Fibroblast of lung (primary cell): Measurements from ENCODE around the gene FHOD3. TPM values are rescaled to one million over a fixed set of nuclear protein-coding genes. Genes with fewer than 3 reads are reported as not detected.

Source experiments
- DNase-seq, 2 donors: peaks; one replicate each; pipeline versions ENCODE4 v3.0.0 to v3.0.0-alpha.2; 2010; ENCODE audit warnings: low read depth in 2 of 2
- H2AFZ ChIP-seq: 2 replicates; pipeline ENCODE4 v1.5.1; 2012; ENCODE audit warnings: low read length, control low read depth, inconsistent platforms
- H3K27ac ChIP-seq: 2 replicates; pipeline ENCODE4 v1.5.1; 2011; ENCODE audit warnings: low read length, control low read depth; ENCODE audit not compliant: insufficient read depth
- H3K27me3 ChIP-seq: 2 replicates; pipeline ENCODE4 v1.5.1; 2011; ENCODE audit warnings: mild to moderate bottlenecking, low read length; ENCODE audit not compliant: control insufficient read depth, insufficient read depth
- H3K36me3 ChIP-seq: 2 replicates; pipeline ENCODE4 v1.5.1; 2011; ENCODE audit warnings: low read length; ENCODE audit not compliant: control insufficient read depth, insufficient read depth
- H3K4me1 ChIP-seq: 2 replicates; pipeline ENCODE4 v1.5.1; 2011; ENCODE audit warnings: low read length; ENCODE audit not compliant: control insufficient read depth, insufficient read depth; ENCODE audit errors: extremely low read depth
- H3K4me2 ChIP-seq: 2 replicates; pipeline ENCODE4 v1.5.1; 2011; ENCODE audit warnings: low read length, control low read depth; ENCODE audit not compliant: insufficient read depth; ENCODE audit errors: extremely low read depth
- H3K4me3 ChIP-seq, 4 experiments: fragments of 200-600 bp in 1 of 4; sonication (generic) in 1 of 4; replicated peaks in 1 of 4; 2 replicates each; pipeline ENCODE4 v1.5.1; 2011 to 2016; ENCODE audit warnings: low read length in 4 of 4, low read depth in 3 of 4, mild to moderate bottlenecking in 3 of 4, control low read depth in 2 of 4, inconsistent platforms in 1 of 4, mixed read lengths in 1 of 4; ENCODE audit not compliant: insufficient read depth in 1 of 4; ENCODE audit errors: control extremely low read depth in 1 of 4
- H3K79me2 ChIP-seq: 2 replicates; pipeline ENCODE4 v1.5.1; 2012; ENCODE audit warnings: mild to moderate bottlenecking, low read length, inconsistent platforms; ENCODE audit not compliant: control insufficient read depth, insufficient read depth
- H3K9ac ChIP-seq: 2 replicates; pipeline ENCODE4 v1.5.1; 2011; ENCODE audit warnings: mild to moderate bottlenecking, low read length, control low read depth; ENCODE audit not compliant: insufficient read depth
- H3K9me3 ChIP-seq: 2 replicates; pipeline ENCODE4 v1.5.1; 2012; ENCODE audit warnings: low read depth, low read length; ENCODE audit not compliant: control insufficient read depth, insufficient read depth
- H4K20me1 ChIP-seq: 2 replicates; pipeline ENCODE4 v1.5.1; 2011; ENCODE audit warnings: low read length; ENCODE audit not compliant: control insufficient read depth, insufficient read depth; ENCODE audit errors: extremely low read depth
- CTCF ChIP-seq, 2 donors: IDR thresholded peaks in 1 of 2; conservative IDR thresholded peaks in 1 of 2; 1 replicate in 1 of 2; 2 replicates in 1 of 2; pipeline ENCODE4 v1.5.1; 2011 to 2012; ENCODE audit warnings: low read length in 2 of 2, control low read depth in 1 of 2, inconsistent platforms in 1 of 2, low read depth in 1 of 2, mild to moderate bottlenecking in 1 of 2
- EZH2 ChIP-seq: IDR thresholded peaks from 2 replicates; pipeline ENCODE4 v1.5.1; 2012; ENCODE audit warnings: low read length, control low read depth, mild to moderate bottlenecking; ENCODE audit errors: missing control alignments
- polyA plus RNA-seq, 2 donors: library from polyadenylated mRNA; depleted of rRNA in 1 of 2; stranded (reverse) in 1 of 2; unstranded in 1 of 2; fragments of >200 nt; gene quantifications; 2 replicates each; pipeline ENCODE4 v1.2.1, GENCODE V29; 2011 to 2012; ENCODE audit warnings: missing spikeins in 1 of 2
- total RNA-seq: library from RNA; depleted of rRNA; stranded (reverse); fragments of >200 nt; gene quantifications from 2 replicates; pipeline ENCODE4 v1.2.1, GENCODE V29; 2014

FHOD3 gene
- total and polyA plus RNA-seq, 2 donors (not counting 1 experiment from before 2014, with no cell fraction given), result 16.1 to 28.2 TPM

- no peak for TF ChIP-seq CTCF (conservative IDR thresholded peaks at IDR 0.05 in 1 of 2, IDR thresholded peaks at IDR 0.05 in 1 of 2; ENCODE audit: low read depth in 1 of 2, low read length in 2 of 2)
- no peak for TF ChIP-seq EZH2
- H3K79me2 ChIP-seq, result no peaks in the 10 kb centered on the region
- DNase-seq, result no peak
- H3K4me2 ChIP-seq, result no peak overlapping the region
- H3K9ac ChIP-seq, result no peak overlapping the region
- no peaks in the 10 kb centered on the region for H3K9me3 ChIP-seq
- H3K4me3 ChIP-seq, result no peak overlapping the region
- no peak overlapping the region for H2AFZ ChIP-seq
- no peak overlapping the region for H3K27ac ChIP-seq
- H3K27me3 ChIP-seq, result no peaks in the 10 kb centered on the region
- H4K20me1 ChIP-seq, result no peaks in the 10 kb centered on the region
- no peaks in the 10 kb centered on the region for H3K4me1 ChIP-seq
- no peaks in the 10 kb centered on the region for H3K36me3 ChIP-seq
Observed at GRCh38 chr18:36494160-36494437, 196.6 kb downstream of the FHOD3 start.

GRCh38 chr18:36496022-36496421 lies 198.5 kb downstream of the FHOD3 start:
- H3K4me1 ChIP-seq, result no peaks in the 10 kb centered on the region
- peak in 1 of 2 donors; percentile 42 for DNase-seq
- H2AFZ ChIP-seq, result no peak overlapping the region
- no peaks in the 10 kb centered on the region for H3K9me3 ChIP-seq
- H3K4me3 ChIP-seq, result no peak overlapping the region
- TF ChIP-seq EZH2 (no peak), CTCF (conservative IDR thresholded peaks at IDR 0.05 in 1 of 2, IDR thresholded peaks at IDR 0.05 in 1 of 2; ENCODE audit: low read depth in 1 of 2, low read length in 2 of 2) (no peak)
- no peaks in the 10 kb centered on the region for H3K27me3 ChIP-seq
- no peaks in the 10 kb centered on the region for H3K79me2 ChIP-seq
- H4K20me1 ChIP-seq, result no peaks in the 10 kb centered on the region
- H3K36me3 ChIP-seq, result no peaks in the 10 kb centered on the region
- no peak overlapping the region for H3K9ac ChIP-seq
- no peak overlapping the region for H3K4me2 ChIP-seq
- no peak overlapping the region for H3K27ac ChIP-seq

GRCh38 chr18:36499938-36500337 lies 202.4 kb downstream of the FHOD3 start:
- Histone ChIP-seq H3K9me3 (no peaks in the 10 kb centered on the region), H3K4me3 (no peak overlapping the region), H4K20me1 (no peaks in the 10 kb centered on the region), H3K27me3 (no peaks in the 10 kb centered on the region), H3K79me2 (no peaks in the 10 kb centered on the region), H3K36me3 (no peaks in the 10 kb centered on the region), H3K9ac (no peak overlapping the region), H2AFZ (no peak overlapping the region), H3K4me2 (no peak overlapping the region), H3K4me1 (no peaks in the 10 kb centered on the region), H3K27ac (no peak overlapping the region)
- peak in 1 of 2 donors; percentile 69 for DNase-seq
- TF ChIP-seq EZH2 (no peak), CTCF (conservative IDR thresholded peaks at IDR 0.05 in 1 of 2, IDR thresholded peaks at IDR 0.05 in 1 of 2; ENCODE audit: low read depth in 1 of 2, low read length in 2 of 2) (no peak)
